NCI-H1105 treated with DMSO at 0.1 percent for 48 hours (cell line): ENCODE measurements around the gene SELENOM.

ENCODE experiments used
- DNase-seq: peaks from one replicate; lab custom pipeline; 2025; lab: John Stamatoyannopoulos, UW

SELENOM gene

GRCh38 chr22:31091106-31091975 is 16.0 kb downstream of the SELENOM start:
- DNase-seq = no peak

GRCh38 chr22:31090217-31091085 is 16.9 kb downstream of the SELENOM start:
- no peak for DNase-seq

- peak; percentile 8 for DNase-seq
Observed at GRCh38 chr22:31089160-31090100, 17.9 kb downstream of the SELENOM start.

GRCh38 chr22:31088233-31088986 is 19.0 kb downstream of the SELENOM start:
- no peak for DNase-seq

GRCh38 chr22:31087744-31088215 is 19.6 kb downstream of the SELENOM start:
- no peak for DNase-seq

GRCh38 chr22:31086703-31087330 is 20.6 kb downstream of the SELENOM start:
- no peak for DNase-seq

- DNase-seq = no peak
Observed at GRCh38 chr22:31085928-31086327, 21.4 kb downstream of the SELENOM start.

GRCh38 chr22:31085493-31085824 is 21.9 kb downstream of the SELENOM start:
- no peak for DNase-seq

- DNase-seq = peak; percentile 22
Observed at GRCh38 chr22:31084811-31085492, 22.4 kb downstream of the SELENOM start.

GRCh38 chr22:31083923-31084810 is 23.2 kb downstream of the SELENOM start:
- DNase-seq = no peak

- peak; percentile 86 for DNase-seq
Observed at GRCh38 chr22:31083377-31083768, 24.0 kb downstream of the SELENOM start.

- DNase-seq = no peak
Observed at GRCh38 chr22:31082606-31083376, 24.6 kb downstream of the SELENOM start.

GRCh38 chr22:31081963-31082605 is 25.3 kb downstream of the SELENOM start:
- no peak for DNase-seq

GRCh38 chr22:31080848-31081649 is 26.3 kb downstream of the SELENOM start, which contains the start of gene SMTN:
Gene SMTN, plus strand, starts transcription at chr22:31081318. Its CDS starts 1,941 bp downstream, at chr22:31083259.
- DNase-seq = peak; percentile 80

GRCh38 chr22:31080164-31080847 is 27.1 kb downstream of the SELENOM start:
- no peak for DNase-seq

GRCh38 chr22:31079095-31079642 is 28.2 kb downstream of the SELENOM start:
- DNase-seq = no peak
